ENCODE measurements around the gene FBRSL1.

DNA sequence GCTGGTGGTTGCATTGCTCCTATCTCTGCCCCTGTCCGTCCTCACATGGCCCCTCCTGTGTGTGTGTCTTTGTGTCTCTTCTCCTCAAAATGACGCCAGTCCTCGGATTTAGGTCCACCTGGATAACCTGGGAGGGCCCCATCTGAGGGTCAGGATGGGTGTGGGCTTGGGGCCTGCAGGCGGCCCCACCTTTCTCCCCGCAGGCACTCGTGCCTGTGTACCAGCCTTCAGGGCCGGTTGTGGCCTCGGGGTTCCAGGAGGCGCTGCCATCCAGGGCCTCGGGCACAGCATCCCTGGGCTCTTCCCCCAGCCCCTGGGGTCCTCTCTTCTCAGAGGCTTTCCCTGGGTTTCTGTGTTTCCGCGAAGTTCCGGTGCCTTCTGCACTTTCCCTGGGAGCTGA is 65.7 kb downstream of the FBRSL1 start:
- TF ChIP-seq GABPA (IDR thresholded peaks at IDR 0.05 in 1 of 2, conservative IDR thresholded peaks at IDR 0.05 in 1 of 2): no peak
- TF ChIP-seq SP1 (IDR thresholded peaks at IDR 0.05): no peak
- no peak for TF ChIP-seq CTCF (IDR thresholded peaks at IDR 0.05; ENCODE audit: low read depth, low read length, missing input control)
- TF ChIP-seq FOXA2 (IDR thresholded peaks at IDR 0.05): no peak
- TF ChIP-seq FOXA1 (IDR thresholded peaks at IDR 0.05): no peak

Measured in liver (tissue), 3 donors.